HS-5 (cell line): ENCODE data around the gene ZBTB39.
A peak's percentile ranks its signal among the peaks of the same experiment; 100 is the strongest.
"Not testable (repeated sequence)": the region's sequence is repeated elsewhere in the genome, so short reads cannot be mapped to it uniquely, and the experiment has no call there.

Experiments used
- DNase-seq: peaks from one replicate; pipeline ENCODE4 v3.0.0-alpha.2; 2012; ENCODE audit warnings: low read depth

Gene ZBTB39

GRCh38 chr12:57031138-57031725 is 24.9 kb upstream of the ZBTB39 start:
- no peak for DNase-seq

- DNase-seq: no peak
These were observed 23.1 kb upstream of the ZBTB39 start for GRCh38 chr12:57029457-57029856.

- no peak for DNase-seq
These were observed 21.4 kb upstream of the ZBTB39 start for GRCh38 chr12:57027805-57028153.

- DNase-seq: no peak
These were observed 20.9 kb upstream of the ZBTB39 start for GRCh38 chr12:57027011-57027804.

- no peak for DNase-seq
These were observed 18.9 kb upstream of the ZBTB39 start for GRCh38 chr12:57025196-57025595.

- not testable (repeated sequence) for DNase-seq
These were observed 16.0 kb upstream of the ZBTB39 start for GRCh38 chr12:57022324-57022723.

- no peak for DNase-seq
These were observed 13.8 kb upstream of the ZBTB39 start for GRCh38 chr12:57019983-57020719.

GRCh38 chr12:57018906-57019305 is 12.6 kb upstream of the ZBTB39 start:
- DNase-seq: no peak

GRCh38 chr12:57018353-57018752 is 12.0 kb upstream of the ZBTB39 start:
- not testable (repeated sequence) for DNase-seq

- DNase-seq: no peak
These were observed 10.0 kb upstream of the ZBTB39 start, which contains the start of gene TAC3 for GRCh38 chr12:57016348-57016747. TSS of gene TAC3 (minus strand) at chr12:57016529. CDS start at chr12:57015797, 732 bp downstream.

- no peak for DNase-seq
These were observed 6.5 kb upstream of the ZBTB39 start for GRCh38 chr12:57012600-57013465.

- DNase-seq: no peak
These were observed 5.4 kb upstream of the ZBTB39 start for GRCh38 chr12:57011438-57012424.

- no peak for DNase-seq
These were observed 4.4 kb upstream of the ZBTB39 start for GRCh38 chr12:57010627-57011247.

- no peak for DNase-seq
These were observed 3.7 kb upstream of the ZBTB39 start for GRCh38 chr12:57009949-57010626.

- peak; percentile 40 for DNase-seq
These were observed 1.8 kb upstream of the ZBTB39 start for GRCh38 chr12:57008178-57008577.

- no peak for DNase-seq
These were observed 596 bp upstream of the ZBTB39 start for GRCh38 chr12:57006809-57007475.

- DNase-seq: no peak
These were observed 1.7 kb downstream of the ZBTB39 start for GRCh38 chr12:57004651-57005050.

GRCh38 chr12:57003395-57003794 is 3.0 kb downstream of the ZBTB39 start:
- DNase-seq: no peak

- DNase-seq: no peak
These were observed 4.9 kb downstream of the ZBTB39 start for GRCh38 chr12:57001448-57001906.
